ENCODE measurements around the gene TRO. TPM values are rescaled to one million over a fixed set of nuclear protein-coding genes. Genes with fewer than 3 reads are reported as not detected.

The TRO gene
- total and polyA plus RNA-seq, 9 donors = 18.7 to 56.6 (median 37.3) TPM

GRCh38 chrX:54931107-54931506 is 10.5 kb downstream of the TRO start:
- 50 to 66% (median 60%) methylated on average over 2 of the region's 2 CpGs for WGBS, 3 donors
- intact Hi-C loops (cut with DNase I) = no loop called here
- Histone ChIP-seq H3K36me3 (no peaks in the 10 kb centered on the region), H3K4me1 (ENCODE audit: insufficient read depth) (no peaks in the 10 kb centered on the region), H3K4me3 (no peak overlapping the region), H3K27me3 (no peaks in the 10 kb centered on the region), H3K9me3 (no peaks in the 10 kb centered on the region), H3K27ac (no peak overlapping the region)
- DNase-seq = no peak
- TF ChIP-seq EP300 (IDR thresholded peaks at IDR 0.05) (no peak), POLR2A (IDR thresholded peaks at IDR 0.05) (no peak), CTCF (IDR thresholded peaks at IDR 0.05) (no peak)

- WGBS, 3 donors = 73 to 78% (median 76%) methylated on average over 10 of the region's 10 CpGs
Observed at GRCh38 chrX:54933150-54933826, 12.7 kb downstream of the TRO start.

GRCh38 chrX:54934058-54934457 is 13.4 kb downstream of the TRO start:
- Histone ChIP-seq H3K4me1 (ENCODE audit: insufficient read depth) (no peaks in the 10 kb centered on the region), H3K27me3 (no peaks in the 10 kb centered on the region), H3K9me3 (no peaks in the 10 kb centered on the region), H3K4me3 (no peak overlapping the region), H3K36me3 (no peaks in the 10 kb centered on the region), H3K27ac (no peak overlapping the region)
- WGBS, 3 donors = 60 to 77% (median 65%) methylated on average over 6 of the region's 6 CpGs
- intact Hi-C loops (cut with DNase I) = no loop called here
- no peak for DNase-seq
- TF ChIP-seq CTCF (IDR thresholded peaks at IDR 0.05) = no peak
- TF ChIP-seq EP300 (IDR thresholded peaks at IDR 0.05) = no peak
- no peak for TF ChIP-seq POLR2A (IDR thresholded peaks at IDR 0.05)

More at GRCh38 chrX:54933150-54933826, 12.7 kb downstream of the TRO start:
- Histone ChIP-seq H3K36me3 (no peaks in the 10 kb centered on the region), H3K27ac (no peak overlapping the region), H3K27me3 (no peaks in the 10 kb centered on the region), H3K4me1 (ENCODE audit: insufficient read depth) (no peaks in the 10 kb centered on the region), H3K9me3 (no peaks in the 10 kb centered on the region), H3K4me3 (no peak overlapping the region)
- no peak for DNase-seq
- intact Hi-C loops (cut with DNase I) = no loop called here
- TF ChIP-seq EP300 (IDR thresholded peaks at IDR 0.05) (no peak), POLR2A (IDR thresholded peaks at IDR 0.05) (no peak), CTCF (IDR thresholded peaks at IDR 0.05) (no peak)

- intact Hi-C loops (cut with DNase I) = no loop called here
- WGBS, 3 donors = 65 to 76% (median 66%) methylated on average over 3 of the region's 3 CpGs
- H3K4me3 ChIP-seq = no peak overlapping the region
- H3K27me3 ChIP-seq = no peaks in the 10 kb centered on the region
- no peaks in the 10 kb centered on the region for H3K36me3 ChIP-seq
- no peak overlapping the region for H3K27ac ChIP-seq
- DNase-seq = no peak
- H3K9me3 ChIP-seq = no peaks in the 10 kb centered on the region
- no peak for TF ChIP-seq CTCF (IDR thresholded peaks at IDR 0.05)
- TF ChIP-seq POLR2A (IDR thresholded peaks at IDR 0.05) = no peak
- TF ChIP-seq EP300 (IDR thresholded peaks at IDR 0.05) = no peak
- no peaks in the 10 kb centered on the region for H3K4me1 ChIP-seq (ENCODE audit: insufficient read depth)
Observed at GRCh38 chrX:54934890-54935289, 14.3 kb downstream of the TRO start.
